GM21381 (cell line): ENCODE results near the gene PYY.
"Not testable (repeated sequence)": the region's sequence is repeated elsewhere in the genome, so short reads cannot be mapped to it uniquely, and the experiment has no call there.

Experiments used
- ATAC-seq: cut with Tn5 transposase; IDR thresholded peaks from one replicate; pipeline ENCODE4 v1.9.1; 2021; ENCODE audit warnings: mild to moderate bottlenecking, moderate library complexity; ENCODE audit not compliant: unreplicated experiment

PYY gene

GRCh38 chr17:43979011-43979410, 25.3 kb upstream of the PYY start:
- no peak for ATAC-seq

- ATAC-seq = no peak
Observed at GRCh38 chr17:43978078-43978477, 24.3 kb upstream of the PYY start.

GRCh38 chr17:43976963-43977837, 23.5 kb upstream of the PYY start:
- ATAC-seq = no peak

GRCh38 chr17:43975898-43976297, 22.2 kb upstream of the PYY start:
- ATAC-seq = no peak

GRCh38 chr17:43974382-43975266, 20.9 kb upstream of the PYY start:
- ATAC-seq = no peak

- not testable (repeated sequence) for ATAC-seq
Observed at GRCh38 chr17:43972444-43973212, 18.9 kb upstream of the PYY start.

- not testable (repeated sequence) for ATAC-seq
Observed at GRCh38 chr17:43971436-43971835, 17.7 kb upstream of the PYY start.

- no peak for ATAC-seq
Observed at GRCh38 chr17:43970366-43970765, 16.6 kb upstream of the PYY start.

- ATAC-seq = no peak
Observed at GRCh38 chr17:43967251-43967875, 13.6 kb upstream of the PYY start.

- no peak for ATAC-seq
Observed at GRCh38 chr17:43966276-43966675, 12.5 kb upstream of the PYY start.

- ATAC-seq = no peak
Observed at GRCh38 chr17:43962479-43962878, 8.7 kb upstream of the PYY start.

- ATAC-seq = no peak
Observed at GRCh38 chr17:43961954-43962353, 8.2 kb upstream of the PYY start.

- ATAC-seq = not testable (repeated sequence)
Observed at GRCh38 chr17:43961292-43961691, 7.6 kb upstream of the PYY start.

GRCh38 chr17:43958748-43959352, 5.1 kb upstream of the PYY start:
- ATAC-seq = no peak

- ATAC-seq = no peak
Observed at GRCh38 chr17:43956222-43956621, 2.5 kb upstream of the PYY start.

GRCh38 chr17:43952724-43953666, 745 bp downstream of the PYY start:
- no peak for ATAC-seq

- no peak for ATAC-seq
Observed at GRCh38 chr17:43952351-43952723, 1.4 kb downstream of the PYY start.

- ATAC-seq = no peak
Observed at GRCh38 chr17:43951750-43952149, 2.0 kb downstream of the PYY start.

- ATAC-seq = no peak
Observed at GRCh38 chr17:43950554-43950953, 3.2 kb downstream of the PYY start.
